ENCODE measurements around the gene FLRT1.
"Not testable (repeated sequence)": the region's sequence is repeated elsewhere in the genome, so short reads cannot be mapped to it uniquely, and the experiment has no call there.

Gene FLRT1

GRCh38 chr11:64027651-64028397 lies 7.9 kb upstream of the FLRT1 start:
- DNase-seq = no peak

DNA sequence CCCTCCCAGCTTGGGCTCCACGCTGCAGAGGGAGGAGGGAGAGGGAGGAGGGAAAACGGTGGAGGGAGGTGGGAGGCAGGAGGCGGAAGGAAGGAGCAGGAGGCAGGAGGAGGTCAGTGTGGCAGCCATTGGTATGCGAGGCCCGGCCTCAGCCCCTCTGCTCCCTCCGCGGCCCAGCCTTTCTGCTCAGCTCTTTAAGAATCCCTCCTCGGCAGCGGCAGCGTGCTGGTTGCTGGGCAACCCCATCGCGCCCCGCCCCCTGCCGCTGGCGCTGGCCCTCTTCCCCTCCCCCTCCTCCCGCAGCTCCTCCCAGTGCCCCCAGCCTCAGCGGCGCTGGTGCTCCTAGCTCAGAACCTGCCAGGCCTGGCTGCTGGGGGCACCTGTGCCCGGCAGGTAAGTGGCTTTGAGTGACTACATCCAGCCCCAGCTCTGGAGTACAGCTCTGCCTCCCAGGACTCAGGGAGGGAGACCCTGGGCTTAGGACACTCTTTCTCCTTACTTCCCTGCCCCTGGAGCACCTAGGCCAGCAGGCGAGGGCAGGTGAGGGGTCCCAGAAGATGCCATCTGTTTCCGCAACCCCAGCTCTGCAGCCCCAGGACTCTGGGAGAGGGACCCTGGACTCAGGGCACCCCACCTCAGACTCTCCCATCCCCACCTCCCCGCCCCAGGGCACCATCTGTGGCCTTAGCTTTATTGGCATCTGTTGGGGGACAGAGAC lies 7.2 kb upstream of the FLRT1 start:
- DNase-seq = peak; percentile 60

GRCh38 chr11:64029773-64030172 lies 6.0 kb upstream of the FLRT1 start:
- no peak for DNase-seq

DNA sequence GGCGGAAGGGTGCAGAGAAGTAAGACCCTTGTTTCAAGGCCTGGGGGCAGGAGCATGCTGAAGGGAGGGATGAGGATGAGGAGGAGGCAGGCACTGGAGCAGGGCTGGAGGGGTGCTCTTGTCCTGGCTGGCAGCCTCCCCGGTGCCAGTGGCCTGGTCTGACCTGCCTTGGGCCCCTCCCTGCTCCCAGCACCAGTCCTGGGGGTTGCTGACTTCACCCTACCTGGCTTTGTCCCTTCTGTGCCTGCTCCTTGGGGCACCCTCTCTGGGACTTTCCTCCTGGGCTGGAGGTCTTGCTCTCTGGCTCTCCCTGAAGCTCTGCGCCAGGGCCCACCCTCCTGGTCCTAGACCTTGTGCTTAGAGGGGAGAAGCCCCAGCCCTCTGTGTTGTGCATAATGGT lies 4.7 kb upstream of the FLRT1 start:
- DNase-seq = no peak

GRCh38 chr11:64032050-64032449 lies 3.7 kb upstream of the FLRT1 start:
- DNase-seq = no peak

- DNase-seq = no peak
Observed at GRCh38 chr11:64034411-64034811, 1.3 kb upstream of the FLRT1 start.

DNA sequence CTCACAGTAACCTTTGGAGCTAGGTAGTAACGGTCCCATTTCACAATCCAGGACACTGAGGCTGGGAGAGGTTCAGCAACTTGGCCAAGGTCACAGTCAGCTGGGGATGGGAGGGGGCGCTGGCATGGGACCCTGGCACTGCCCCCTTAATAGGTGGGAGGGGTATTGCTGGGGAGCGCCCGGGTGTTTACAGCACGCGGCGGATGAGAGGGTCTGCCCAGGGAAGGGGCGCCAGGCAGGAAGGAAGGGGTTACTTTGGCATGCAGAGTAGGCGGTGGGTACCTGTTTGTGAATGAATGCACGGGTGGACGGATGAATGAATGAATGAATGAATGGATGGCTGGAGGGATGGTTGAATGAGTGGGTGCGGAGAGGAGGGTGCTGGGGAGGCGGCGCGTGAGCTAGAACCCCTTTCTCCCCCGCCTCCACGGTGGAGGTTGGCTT lies 628 bp upstream of the FLRT1 start:
- no peak for DNase-seq

DNA sequence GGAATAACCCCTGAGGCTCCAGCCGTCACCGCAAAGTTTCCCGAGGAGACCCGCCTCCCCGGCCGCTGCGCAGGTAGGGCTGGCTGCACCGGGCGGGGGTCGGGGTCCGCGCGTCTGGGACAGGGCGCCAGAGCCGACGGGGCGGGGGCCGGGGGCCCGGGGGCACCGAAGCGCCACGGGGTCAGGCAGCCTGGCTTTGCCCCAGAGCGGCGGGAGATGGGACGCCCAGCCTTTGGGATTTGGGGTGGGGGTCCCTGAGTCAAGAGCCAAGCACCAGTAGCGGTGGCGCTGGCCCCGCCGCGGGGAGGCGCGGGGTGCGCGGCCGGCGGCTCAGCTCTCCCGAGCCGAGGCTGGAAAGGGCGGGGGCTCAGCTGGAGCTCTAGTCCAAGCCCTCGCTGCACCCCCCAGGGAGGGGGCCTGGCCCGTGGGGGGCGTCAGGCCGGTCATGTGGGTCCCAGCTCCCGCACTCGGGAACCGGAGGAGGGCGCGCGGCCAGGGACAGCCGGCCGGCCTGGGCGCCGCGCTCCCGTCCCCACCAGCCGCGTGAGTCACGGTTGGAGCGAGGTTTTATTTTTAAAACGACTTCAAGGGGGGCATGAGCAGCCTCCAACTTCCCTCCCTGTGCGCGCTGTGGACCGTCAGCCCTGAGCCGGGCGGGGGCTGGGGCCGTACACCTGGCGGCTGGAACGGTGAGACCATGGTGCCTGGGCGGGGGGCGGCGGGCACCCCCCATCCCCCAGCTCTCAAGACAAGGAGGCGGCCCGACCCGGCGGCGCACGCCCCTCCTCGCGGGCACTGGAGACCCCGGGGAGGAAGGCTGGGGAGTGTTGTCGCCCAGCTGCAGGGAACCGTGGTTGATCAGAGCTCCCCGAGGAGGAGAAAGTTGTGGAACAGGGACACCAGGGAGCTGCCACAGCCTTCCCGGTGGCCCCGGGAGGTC lies 626 bp downstream of the FLRT1 start:
- DNase-seq = peak; percentile 65

DNA sequence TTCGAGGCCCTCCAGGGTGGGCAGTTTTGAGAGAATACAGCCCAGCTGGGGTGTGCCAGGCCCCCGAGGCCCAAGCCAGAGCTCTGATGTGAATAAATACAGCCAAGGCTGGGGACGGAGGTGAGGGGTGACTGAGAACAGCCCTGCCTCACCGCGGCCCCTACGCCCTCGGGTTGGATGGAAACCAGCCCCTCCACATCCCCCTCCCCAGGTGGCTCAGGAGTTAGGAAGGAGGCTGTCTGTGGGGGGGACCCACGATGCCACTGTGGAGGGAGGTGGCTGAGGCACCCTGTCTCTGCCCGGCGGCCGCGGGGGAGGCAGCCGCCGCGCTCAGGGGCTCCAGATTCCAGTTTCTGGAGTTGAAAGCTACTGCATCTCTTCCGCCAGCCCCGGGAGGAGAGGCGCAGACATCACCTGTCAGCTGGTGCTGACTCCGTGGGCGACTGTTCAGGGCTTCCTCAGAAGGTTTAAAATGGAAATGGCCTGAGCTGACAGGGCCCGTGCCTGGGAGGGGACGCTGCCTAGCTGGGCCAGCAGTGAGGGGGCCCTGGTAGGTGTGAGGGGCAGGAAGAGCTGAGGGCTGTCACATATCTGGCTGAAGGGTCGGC lies 1.4 kb downstream of the FLRT1 start:
- DNase-seq = no peak

DNA sequence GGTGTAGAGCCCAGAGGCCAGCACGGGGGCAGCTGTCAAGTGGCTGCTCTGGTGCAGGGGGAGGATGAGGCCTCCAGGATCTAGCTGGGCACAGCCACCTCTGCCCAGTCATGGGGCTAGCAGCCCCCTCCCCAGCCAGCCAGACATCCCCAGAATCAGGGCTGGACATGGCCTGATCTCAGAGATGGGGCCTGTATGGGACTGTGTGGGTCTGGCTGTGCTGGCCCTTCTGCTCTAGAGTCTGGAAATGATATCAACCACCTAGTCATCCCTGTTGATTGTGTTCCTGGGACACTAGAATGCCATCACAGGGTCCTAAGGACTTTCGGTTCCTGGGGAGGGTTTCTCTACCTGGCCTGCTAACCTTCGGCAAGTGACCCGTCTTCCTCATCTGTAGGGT lies 2.8 kb downstream of the FLRT1 start:
- no peak for DNase-seq

DNA sequence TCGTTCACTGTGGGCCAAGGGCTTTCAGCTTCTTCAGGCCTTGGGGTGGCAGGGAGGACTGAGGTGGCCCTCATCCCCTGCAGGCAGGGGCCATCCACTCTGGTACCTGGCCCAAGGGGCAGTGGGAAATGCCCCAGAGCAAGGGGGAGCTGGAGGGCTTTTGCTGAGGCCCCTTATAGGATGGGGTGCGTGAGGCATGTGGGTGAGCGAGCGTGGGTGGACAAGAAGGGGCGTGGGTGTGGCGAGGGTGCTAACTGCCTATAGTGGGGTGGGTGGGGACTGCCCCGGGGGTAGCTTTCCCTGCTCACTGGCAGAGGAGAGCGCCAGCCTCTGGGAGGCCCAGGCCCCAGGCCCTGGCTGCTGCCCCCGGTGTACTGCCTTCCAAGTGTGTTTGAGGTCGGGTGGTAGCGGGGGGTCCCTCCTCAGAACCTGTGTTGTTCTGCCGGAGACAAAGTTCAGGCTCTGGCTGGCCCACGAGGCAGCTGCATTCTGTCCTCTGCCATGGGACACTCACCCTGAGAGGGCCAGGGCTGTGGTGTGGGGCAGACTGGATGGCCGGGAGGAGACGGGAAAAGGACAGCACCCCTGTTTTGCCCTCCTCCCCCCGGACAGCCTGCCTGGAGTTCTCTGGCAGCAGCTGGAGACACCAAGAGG lies 3.4 kb downstream of the FLRT1 start:
- DNase-seq = no peak

GRCh38 chr11:64040684-64041322 lies 5.1 kb downstream of the FLRT1 start:
- DNase-seq = no peak

DNA sequence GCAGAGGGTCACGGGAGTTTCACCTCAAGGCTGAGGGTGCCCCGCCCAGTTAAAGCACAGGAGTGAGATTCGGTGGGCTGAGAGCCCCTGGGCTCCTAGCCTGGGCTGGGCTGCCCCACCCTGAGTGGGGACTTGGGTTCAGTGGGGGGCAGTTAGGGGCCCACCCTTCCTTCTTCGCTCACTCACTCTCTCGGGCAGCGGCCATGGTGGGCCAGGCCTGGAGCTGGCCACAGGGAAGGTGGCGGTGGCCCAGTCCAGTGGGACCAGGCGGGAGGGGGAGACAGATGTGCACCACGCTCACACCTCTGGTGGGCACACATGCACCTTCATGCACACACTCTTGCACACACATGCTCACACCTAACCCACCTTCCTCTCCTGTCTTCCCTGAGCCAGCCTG lies 6.1 kb downstream of the FLRT1 start:
- DNase-seq = no peak

DNA sequence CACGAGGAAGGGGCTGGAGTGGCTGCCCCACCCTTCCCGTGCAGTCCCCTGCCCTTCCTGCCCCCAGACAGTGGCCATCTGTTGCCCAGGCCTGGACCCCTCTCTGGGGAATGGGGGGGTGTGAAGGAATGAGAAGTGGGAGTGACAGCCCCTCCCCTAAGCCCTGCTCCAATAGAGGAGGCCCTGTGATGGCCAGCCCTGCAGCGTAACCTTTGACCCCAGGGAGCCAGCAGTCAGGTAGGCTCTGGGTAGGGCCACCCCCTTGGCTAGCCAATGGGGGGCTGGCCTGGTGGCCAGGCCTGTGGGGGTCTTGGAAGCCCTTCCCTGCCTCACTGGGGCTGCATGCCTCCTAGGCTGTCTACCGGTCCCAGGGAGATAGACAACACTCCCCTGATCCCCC lies 6.6 kb downstream of the FLRT1 start:
- DNase-seq = no peak

DNA sequence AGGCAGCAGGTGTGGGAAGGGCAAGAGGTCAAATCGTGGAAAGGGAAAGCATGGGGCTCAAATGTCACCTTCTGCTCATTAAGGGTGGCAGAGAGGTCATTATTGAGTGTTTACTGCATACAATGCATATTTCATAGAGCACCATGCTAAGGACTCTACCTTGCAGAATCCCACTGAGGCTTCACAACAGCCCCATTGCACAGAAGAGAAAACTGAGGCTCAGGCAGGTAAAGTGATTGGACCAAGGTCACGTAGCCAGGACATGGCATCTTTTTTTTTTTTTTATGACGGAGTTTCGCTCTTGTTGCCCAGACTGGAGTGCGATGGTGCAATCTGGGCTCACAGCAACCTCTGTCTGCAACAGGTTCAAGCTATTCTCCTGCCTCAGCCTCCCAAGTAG lies 7.8 kb downstream of the FLRT1 start:
- no peak for DNase-seq

- DNase-seq = no peak
Observed at GRCh38 chr11:64044730-64045393, 9.1 kb downstream of the FLRT1 start.

GRCh38 chr11:64045700-64046099 lies 10.0 kb downstream of the FLRT1 start:
- no peak for DNase-seq

- not testable (repeated sequence) for DNase-seq
Observed at GRCh38 chr11:64047373-64047772, 11.6 kb downstream of the FLRT1 start.

- peak; percentile 85 for DNase-seq
Observed at GRCh38 chr11:64048042-64048854, 12.5 kb downstream of the FLRT1 start.

DNA sequence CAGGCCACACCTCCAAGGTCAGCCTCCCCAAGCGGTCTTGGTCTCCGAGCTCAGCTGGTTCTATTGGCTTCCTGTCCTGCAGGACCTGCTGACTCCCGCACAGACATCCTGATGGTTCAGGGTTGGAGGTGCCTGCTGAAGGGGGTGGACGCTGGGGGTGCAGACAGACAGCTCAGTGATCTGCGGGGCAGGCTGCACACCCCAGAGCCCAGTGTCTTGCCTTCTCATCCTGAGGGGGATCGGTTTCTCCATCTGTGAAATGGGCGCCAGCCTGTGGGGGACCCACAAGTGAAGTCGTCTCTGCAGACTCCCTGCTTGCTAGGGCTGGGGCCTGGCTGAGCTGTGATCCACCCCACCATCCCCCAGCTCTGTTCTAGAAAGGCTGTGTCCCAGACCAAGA lies 13.8 kb downstream of the FLRT1 start:
- no peak for DNase-seq
